ENCODE data around the gene NUCKS1. TPM values are rescaled to one million over a fixed set of nuclear protein-coding genes. Genes with fewer than 3 reads are reported as not detected.
A peak's percentile ranks its signal among the peaks of the same experiment; 100 is the strongest.

The NUCKS1 gene
- total RNA-seq, 1 donor from 2014 or later = 700 TPM

DNA sequence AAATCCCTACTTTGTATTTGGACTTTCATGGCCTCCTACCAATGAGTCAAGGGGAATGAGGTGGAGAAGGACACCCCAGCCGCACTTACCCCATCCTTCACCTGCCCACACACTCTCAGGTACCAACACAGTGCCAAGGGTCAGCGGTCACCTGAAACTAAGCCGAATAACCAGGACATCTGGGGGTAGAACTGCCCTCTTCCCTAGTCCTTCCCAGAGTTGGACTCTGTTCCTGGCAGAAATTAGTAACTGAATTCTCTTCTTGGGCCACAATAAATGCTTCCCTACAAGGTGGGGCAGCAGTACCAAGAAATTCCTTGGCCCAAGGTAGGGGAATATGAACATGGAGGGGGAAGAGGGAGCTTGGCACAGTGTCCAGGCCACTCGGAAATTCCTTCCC lies 77.0 kb downstream of the NUCKS1 start:
- no peak for DNase-seq (ENCODE audit: low spot score)
- no peak overlapping the region for H3K4me3 ChIP-seq
- peaks cover 86% of the 10 kb centered on the region for H3K4me1 Mint-ChIP-seq
- H3K79me2 ChIP-seq (ENCODE audit: low read depth) = peaks cover 33% of the 10 kb centered on the region
- H4K20me1 ChIP-seq (ENCODE audit: low read depth) = peaks cover 26% of the 10 kb centered on the region
- H3K36me3 ChIP-seq = no peaks in the 10 kb centered on the region
- peaks cover 45% of the 10 kb centered on the region for H3K4me1 ChIP-seq
- H3K9me3 Mint-ChIP-seq = no peaks in the 10 kb centered on the region
- H3K4me2 ChIP-seq = peak overlapping the region; percentile 70
- H3K27ac ChIP-seq = no peak overlapping the region
- TF ChIP-seq EZH2 (IDR thresholded peaks at IDR 0.05) (no peak), EZH2phosphoT487 (IDR thresholded peaks at IDR 0.05) (no peak)
- TF ChIP-seq, protein P1, sequence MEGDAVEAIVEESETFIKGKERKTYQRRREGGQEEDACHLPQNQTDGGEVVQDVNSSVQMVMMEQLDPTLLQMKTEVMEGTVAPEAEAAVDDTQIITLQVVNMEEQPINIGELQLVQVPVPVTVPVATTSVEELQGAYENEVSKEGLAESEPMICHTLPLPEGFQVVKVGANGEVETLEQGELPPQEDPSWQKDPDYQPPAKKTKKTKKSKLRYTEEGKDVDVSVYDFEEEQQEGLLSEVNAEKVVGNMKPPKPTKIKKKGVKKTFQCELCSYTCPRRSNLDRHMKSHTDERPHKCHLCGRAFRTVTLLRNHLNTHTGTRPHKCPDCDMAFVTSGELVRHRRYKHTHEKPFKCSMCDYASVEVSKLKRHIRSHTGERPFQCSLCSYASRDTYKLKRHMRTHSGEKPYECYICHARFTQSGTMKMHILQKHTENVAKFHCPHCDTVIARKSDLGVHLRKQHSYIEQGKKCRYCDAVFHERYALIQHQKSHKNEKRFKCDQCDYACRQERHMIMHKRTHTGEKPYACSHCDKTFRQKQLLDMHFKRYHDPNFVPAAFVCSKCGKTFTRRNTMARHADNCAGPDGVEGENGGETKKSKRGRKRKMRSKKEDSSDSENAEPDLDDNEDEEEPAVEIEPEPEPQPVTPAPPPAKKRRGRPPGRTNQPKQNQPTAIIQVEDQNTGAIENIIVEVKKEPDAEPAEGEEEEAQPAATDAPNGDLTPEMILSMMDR (IDR thresholded peaks at IDR 0.05) = no peak
- H3K27me3 Mint-ChIP-seq (ENCODE audit: insufficient read depth, low read depth) = peaks cover 3% of the 10 kb centered on the region
- peaks cover 59% of the 10 kb centered on the region for H3F3A ChIP-seq (ENCODE audit: low read depth)
- H3K27me3 ChIP-seq = no peaks in the 10 kb centered on the region
- H3K9me3 ChIP-seq (ENCODE audit: low read depth) = no peaks in the 10 kb centered on the region
- H3K4me3 Mint-ChIP-seq = no peak overlapping the region
- no peaks in the 10 kb centered on the region for H3K36me3 Mint-ChIP-seq
- no peak overlapping the region for H2AFZ ChIP-seq (replicated peaks)
- no peak overlapping the region for H3K27ac Mint-ChIP-seq
- H3K9ac ChIP-seq = no peak overlapping the region

DNA sequence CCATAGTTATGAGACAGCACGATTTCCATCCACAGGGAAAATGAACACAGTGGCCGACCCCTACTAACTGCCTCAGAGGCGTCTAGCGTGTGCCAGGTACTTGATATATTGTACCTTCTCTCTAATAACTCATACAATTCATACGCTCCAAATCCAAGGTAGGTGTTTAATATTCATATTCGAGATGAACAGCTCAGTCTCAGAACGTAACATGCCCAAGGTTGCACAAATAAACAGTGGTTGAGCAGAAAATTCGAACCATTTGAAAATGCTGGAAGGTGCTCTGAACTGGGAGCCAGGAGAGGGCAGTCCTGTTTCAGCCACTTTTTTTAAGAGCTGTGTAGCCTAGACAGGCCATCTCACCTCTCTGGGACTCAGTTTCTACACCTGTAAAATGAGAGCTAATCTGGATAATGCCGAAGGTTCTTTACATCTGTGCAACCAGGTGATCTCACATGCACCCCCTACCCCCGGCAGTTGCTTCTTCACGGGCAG lies 77.5 kb downstream of the NUCKS1 start:
- peaks cover 89% of the 10 kb centered on the region for H3K4me1 Mint-ChIP-seq
- Histone ChIP-seq H3K4me3 (peak overlapping the region; percentile 11), H2AFZ (replicated peaks) (no peak overlapping the region), H3F3A (ENCODE audit: low read depth) (peaks cover 58% of the 10 kb centered on the region), H3K4me2 (peak overlapping the region; percentile 70), H4K20me1 (ENCODE audit: low read depth) (peaks cover 22% of the 10 kb centered on the region), H3K9ac (no peak overlapping the region), H3K9me3 (ENCODE audit: low read depth) (no peaks in the 10 kb centered on the region), H3K27me3 (no peaks in the 10 kb centered on the region), H3K36me3 (no peaks in the 10 kb centered on the region), H3K27ac (no peak overlapping the region), H3K4me1 (peaks cover 49% of the 10 kb centered on the region), H3K79me2 (ENCODE audit: low read depth) (peaks cover 33% of the 10 kb centered on the region)
- no peaks in the 10 kb centered on the region for H3K36me3 Mint-ChIP-seq
- H3K27me3 Mint-ChIP-seq (ENCODE audit: insufficient read depth, low read depth) = peaks cover 7% of the 10 kb centered on the region
- H3K4me3 Mint-ChIP-seq = peak overlapping the region; percentile 57
- peak; percentile 5 for DNase-seq (ENCODE audit: low spot score)
- TF ChIP-seq EZH2phosphoT487 (IDR thresholded peaks at IDR 0.05) (no peak), EZH2 (IDR thresholded peaks at IDR 0.05) (no peak)
- TF ChIP-seq, protein P1 (IDR thresholded peaks at IDR 0.05) = no peak
- H3K9me3 Mint-ChIP-seq = no peaks in the 10 kb centered on the region
- peak overlapping the region; percentile 96 for H3K27ac Mint-ChIP-seq

DNA sequence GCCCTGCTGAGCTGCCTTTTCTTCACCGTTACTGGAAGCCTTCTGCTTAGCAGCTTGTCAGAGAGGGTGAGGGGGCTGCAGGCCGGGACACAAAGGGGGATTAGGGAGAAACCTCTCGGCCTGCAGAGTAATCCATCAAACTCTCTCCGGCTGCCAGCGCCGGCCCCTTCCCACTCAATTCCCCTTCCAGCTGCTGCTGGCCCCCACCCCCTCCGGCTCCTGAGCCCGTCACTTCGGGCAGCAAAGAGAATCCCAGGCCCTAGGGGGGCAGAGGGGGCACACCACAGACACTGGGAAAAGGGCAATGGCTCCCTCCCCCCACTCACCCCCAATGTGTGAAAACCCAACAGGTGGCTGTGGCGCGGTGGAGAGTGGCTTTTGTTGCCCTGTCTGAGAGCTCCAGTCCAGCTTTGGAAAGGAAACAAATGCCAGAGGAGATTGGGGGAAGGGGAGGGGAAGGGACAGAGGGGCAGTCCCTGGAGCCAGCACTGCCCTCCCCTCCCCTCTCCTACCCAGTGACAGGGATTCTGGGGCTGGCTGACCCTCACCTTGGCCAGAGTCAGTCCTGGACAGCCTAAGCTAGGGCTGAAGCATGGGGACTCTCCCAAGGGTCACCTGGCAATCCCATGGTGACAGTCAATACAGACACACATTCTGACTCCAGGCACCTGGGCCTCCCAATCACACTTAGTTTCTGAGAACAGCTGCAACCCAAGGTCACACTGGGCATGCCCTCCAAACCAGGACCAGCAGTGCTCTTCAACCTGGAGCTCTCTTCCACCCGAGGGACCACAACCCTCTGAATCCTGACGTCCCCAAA lies 79.2 kb downstream of the NUCKS1 start:
- no peaks in the 10 kb centered on the region for H3K27me3 ChIP-seq
- peak overlapping the region; percentile 88 for H3K4me2 ChIP-seq
- Mint-ChIP-seq H3K9me3 (no peaks in the 10 kb centered on the region), H3K27me3 (ENCODE audit: insufficient read depth, low read depth) (peaks cover 6% of the 10 kb centered on the region), H3K36me3 (no peaks in the 10 kb centered on the region), H3K4me3 (peak overlapping the region; percentile 73), H3K27ac (peak overlapping the region; percentile 93), H3K4me1 (peaks cover 83% of the 10 kb centered on the region)
- peak; percentile 95 for DNase-seq (ENCODE audit: low spot score)
- H3K4me3 ChIP-seq = peak overlapping the region; percentile 43
- peaks cover 13% of the 10 kb centered on the region for H4K20me1 ChIP-seq (ENCODE audit: low read depth)
- TF ChIP-seq, protein P1 (IDR thresholded peaks at IDR 0.05) = no peak
- TF ChIP-seq EZH2phosphoT487 (IDR thresholded peaks at IDR 0.05) = peak; percentile 64
- H3K36me3 ChIP-seq = no peaks in the 10 kb centered on the region
- peaks cover 54% of the 10 kb centered on the region for H3F3A ChIP-seq (ENCODE audit: low read depth)
- peaks cover 39% of the 10 kb centered on the region for H3K79me2 ChIP-seq (ENCODE audit: low read depth)
- H3K9me3 ChIP-seq (ENCODE audit: low read depth) = no peaks in the 10 kb centered on the region
- peaks cover 64% of the 10 kb centered on the region for H3K4me1 ChIP-seq
- H3K9ac ChIP-seq = no peak overlapping the region
- peak overlapping the region; percentile 95 for H3K27ac ChIP-seq
- H2AFZ ChIP-seq (replicated peaks) = no peak overlapping the region
